Sigmoid colon (tissue), 7 donors: Measurements from ENCODE around the gene SOBP. TPM values are rescaled to one million over a fixed set of nuclear protein-coding genes. Genes with fewer than 3 reads are reported as not detected.
A peak's percentile ranks its signal among the peaks of the same experiment; 100 is the strongest.

Experiments
- DNase-seq: peaks from one replicate; pipeline ENCODE4 v3.0.0-alpha.2; 2019
- H3K27ac ChIP-seq, 4 donors: fragments of 200-600 bp; sonication (generic); one replicate each; pipeline ENCODE4 v1.5.1; 2016 to 2019; ENCODE audit warnings: mild to moderate bottlenecking in 1 of 4
- H3K27me3 ChIP-seq, 3 donors: fragments of 200-600 bp; sonication (generic); one replicate each; pipeline ENCODE4 v1.5.1; 2019; ENCODE audit warnings: mild to moderate bottlenecking in 1 of 3
- H3K36me3 ChIP-seq, 4 donors: fragments of 200-600 bp; sonication (generic); one replicate each; pipeline ENCODE4 v1.5.1; 2016 to 2019
- H3K4me1 ChIP-seq, 4 donors: fragments of 200-600 bp; sonication (generic); one replicate each; pipeline ENCODE4 v1.5.1; 2017 to 2019
- H3K4me3 ChIP-seq, 4 donors: fragments of 200-600 bp; sonication (generic); one replicate each; pipeline ENCODE4 v1.5.1; 2017 to 2019; ENCODE audit warnings: mild to moderate bottlenecking in 2 of 4, moderate library complexity in 1 of 4
- H3K9me3 ChIP-seq, 4 donors: fragments of 200-600 bp in 3 of 4; sonication (generic) in 3 of 4; one replicate each; pipeline versions ENCODE4 v1.5.1 to v1.6.1; 2013 to 2019
- EP300 ChIP-seq, 4 donors: sonication (generic); formaldehyde crosslinking; IDR thresholded peaks; one replicate each; pipeline ENCODE4 v1.6.1; 2017; ENCODE audit warnings: antibody characterized with exemption in 4 of 4
- POLR2A ChIP-seq, 2 donors: fragments of 450-650 bp; IDR thresholded peaks; one replicate each; pipeline ENCODE4 v1.6.1; 2016; ENCODE audit warnings: antibody characterized with exemption in 2 of 2, mild to moderate bottlenecking in 2 of 2, moderate library complexity in 2 of 2
- POLR2AphosphoS5 ChIP-seq, 4 donors: sonication (generic); formaldehyde crosslinking; IDR thresholded peaks; one replicate each; pipeline ENCODE4 v1.6.1; 2017; ENCODE audit warnings: antibody characterized with exemption in 4 of 4
- WGBS, 2 donors: extraction: QIAGEN DNeasy Blood & Tissue Kit; methylation state at CpG; one replicate each; pipeline ENCODE4 v1.1.7; 2013; 5-methylcytosine and 5-hydroxymethylcytosine counted together
- intact Hi-C: fragments of 100-400 bp; cut with DNase I; formaldehyde crosslinking; loops from one replicate; pipeline ENCODE4 v1.15.1; 2023
- polyA plus RNA-seq, 3 donors: library from polyadenylated mRNA; stranded (reverse); fragments of 200-250 nt; gene quantifications; one replicate each; pipeline ENCODE4 v1.2.3, GENCODE V29; 2013
- total RNA-seq, 4 donors: library from RNA; depleted of rRNA; stranded (reverse); fragments of >200 nt; gene quantifications; one replicate each; pipeline ENCODE4 v1.1.0, GENCODE V29; 2016
- TF ChIP-seq, protein P1 (sequence below), 4 experiments: fragments of 450-650 bp in 3 of 4; fragments of 200-600 bp in 1 of 4; IDR thresholded peaks; one replicate each; pipeline ENCODE4 v1.5.1; 2016 to 2019; ENCODE audit warnings: antibody characterized with exemption in 4 of 4, mild to moderate bottlenecking in 3 of 4, moderate library complexity in 2 of 4
- donor health status: healthy with polysubstance abuse.
- donor health status: Bipolar disorder and iron deficiency.
- donor health status: healthy.

The SOBP gene
- total and polyA plus RNA-seq, 7 donors, result 1.2 to 38.5 (median 16.8) TPM

DNA sequence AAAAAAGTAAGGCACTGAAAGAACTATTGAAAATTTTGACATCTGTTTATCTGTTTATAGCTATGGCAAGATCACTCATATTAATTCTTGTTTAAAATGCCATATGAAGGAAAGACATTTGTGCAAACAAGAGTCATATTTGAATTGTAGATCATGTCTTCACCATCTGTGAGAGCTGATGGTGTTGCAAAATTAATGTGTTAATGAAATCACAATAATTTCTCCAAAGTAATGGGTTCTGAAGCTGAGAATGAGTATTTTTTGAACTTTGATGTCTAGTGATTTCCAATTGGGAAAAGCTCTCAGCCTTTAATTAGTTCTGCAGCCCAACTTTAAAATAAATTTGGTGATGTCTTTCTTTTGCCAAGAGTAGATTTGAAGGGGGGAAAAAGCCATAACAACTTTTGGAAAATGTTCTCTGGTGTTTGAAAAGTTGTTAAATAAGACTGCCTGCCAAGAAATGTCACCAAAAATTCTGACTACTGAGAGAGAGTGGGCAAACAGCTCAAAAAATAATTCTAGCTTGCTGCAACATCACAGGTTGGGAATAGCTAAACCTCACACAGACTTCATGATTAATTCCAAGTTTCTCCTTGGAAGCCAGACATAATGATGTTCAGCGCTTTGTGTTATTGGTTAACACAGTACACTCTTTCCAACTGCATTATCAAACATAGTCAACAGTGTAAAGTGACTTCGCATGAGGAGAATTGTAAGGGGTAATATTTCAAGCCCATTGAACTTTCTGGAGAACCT, 142.6 kb downstream of the SOBP start:
- intact Hi-C loops, result no loop called here
- Histone ChIP-seq H3K27ac (no peak overlapping the region), H3K27me3 (peaks cover 0 to 13% (median 9%) of the 10 kb centered on the region in 3 donors), H3K4me1 (peaks cover 0 to 33% (median 27%) of the 10 kb centered on the region in 4 donors), H3K9me3 (no peaks in the 10 kb centered on the region), H3K36me3 (peaks cover 0 to 3% (median 0%) of the 10 kb centered on the region in 4 donors), H3K4me3 (no peak overlapping the region)
- no peak for DNase-seq
- WGBS, 2 donors, result 91 to 92% methylated on average over 2 of the region's 2 CpGs
- TF ChIP-seq, protein P1, sequence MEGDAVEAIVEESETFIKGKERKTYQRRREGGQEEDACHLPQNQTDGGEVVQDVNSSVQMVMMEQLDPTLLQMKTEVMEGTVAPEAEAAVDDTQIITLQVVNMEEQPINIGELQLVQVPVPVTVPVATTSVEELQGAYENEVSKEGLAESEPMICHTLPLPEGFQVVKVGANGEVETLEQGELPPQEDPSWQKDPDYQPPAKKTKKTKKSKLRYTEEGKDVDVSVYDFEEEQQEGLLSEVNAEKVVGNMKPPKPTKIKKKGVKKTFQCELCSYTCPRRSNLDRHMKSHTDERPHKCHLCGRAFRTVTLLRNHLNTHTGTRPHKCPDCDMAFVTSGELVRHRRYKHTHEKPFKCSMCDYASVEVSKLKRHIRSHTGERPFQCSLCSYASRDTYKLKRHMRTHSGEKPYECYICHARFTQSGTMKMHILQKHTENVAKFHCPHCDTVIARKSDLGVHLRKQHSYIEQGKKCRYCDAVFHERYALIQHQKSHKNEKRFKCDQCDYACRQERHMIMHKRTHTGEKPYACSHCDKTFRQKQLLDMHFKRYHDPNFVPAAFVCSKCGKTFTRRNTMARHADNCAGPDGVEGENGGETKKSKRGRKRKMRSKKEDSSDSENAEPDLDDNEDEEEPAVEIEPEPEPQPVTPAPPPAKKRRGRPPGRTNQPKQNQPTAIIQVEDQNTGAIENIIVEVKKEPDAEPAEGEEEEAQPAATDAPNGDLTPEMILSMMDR (IDR thresholded peaks at IDR 0.05), result no peak
- no peak for TF ChIP-seq POLR2AphosphoS5 (IDR thresholded peaks at IDR 0.05)
- no peak for TF ChIP-seq POLR2A (IDR thresholded peaks at IDR 0.05)
- no peak for TF ChIP-seq EP300 (IDR thresholded peaks at IDR 0.05)

DNA sequence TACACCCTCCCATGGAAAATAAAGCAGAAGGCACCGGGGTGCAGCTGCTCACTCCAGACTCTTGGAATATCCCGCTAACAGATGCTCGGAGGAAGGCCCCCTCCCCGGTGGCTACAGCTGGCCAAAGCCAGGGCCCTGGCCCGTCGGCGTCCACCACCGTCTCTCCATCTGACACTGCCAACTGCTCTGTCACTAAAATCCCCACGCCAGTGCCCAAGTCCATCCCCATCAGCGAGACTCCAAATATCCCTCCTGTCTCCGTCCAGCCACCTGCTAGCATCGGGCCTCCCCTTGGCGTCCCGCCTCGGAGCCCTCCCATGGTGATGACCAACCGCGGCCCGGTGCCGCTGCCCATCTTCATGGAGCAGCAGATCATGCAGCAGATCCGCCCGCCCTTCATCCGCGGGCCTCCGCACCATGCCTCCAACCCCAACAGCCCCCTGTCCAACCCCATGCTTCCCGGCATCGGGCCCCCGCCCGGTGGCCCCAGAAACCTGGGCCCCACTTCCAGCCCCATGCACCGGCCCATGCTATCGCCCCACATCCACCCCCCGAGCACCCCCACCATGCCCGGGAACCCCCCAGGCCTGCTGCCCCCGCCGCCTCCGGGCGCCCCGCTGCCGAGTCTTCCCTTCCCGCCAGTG, 143.9 kb downstream of the SOBP start:
- TF ChIP-seq POLR2AphosphoS5 (IDR thresholded peaks at IDR 0.05) (no peak), EP300 (IDR thresholded peaks at IDR 0.05) (no peak), POLR2A (IDR thresholded peaks at IDR 0.05) (no peak)
- TF ChIP-seq, protein P1 (IDR thresholded peaks at IDR 0.05), result no peak
- 51 to 76% methylated on average over 39 of the region's 39 CpGs for WGBS, 2 donors
- intact Hi-C loops, result no loop called here
- Histone ChIP-seq H3K4me3 (no peak overlapping the region), H3K27ac (no peak overlapping the region), H3K4me1 (peaks cover 0 to 22% (median 17%) of the 10 kb centered on the region in 4 donors), H3K27me3 (peaks cover 0 to 13% (median 9%) of the 10 kb centered on the region in 3 donors), H3K36me3 (peaks cover 0 to 3% (median 0%) of the 10 kb centered on the region in 4 donors), H3K9me3 (no peaks in the 10 kb centered on the region)
- no peak for DNase-seq

DNA sequence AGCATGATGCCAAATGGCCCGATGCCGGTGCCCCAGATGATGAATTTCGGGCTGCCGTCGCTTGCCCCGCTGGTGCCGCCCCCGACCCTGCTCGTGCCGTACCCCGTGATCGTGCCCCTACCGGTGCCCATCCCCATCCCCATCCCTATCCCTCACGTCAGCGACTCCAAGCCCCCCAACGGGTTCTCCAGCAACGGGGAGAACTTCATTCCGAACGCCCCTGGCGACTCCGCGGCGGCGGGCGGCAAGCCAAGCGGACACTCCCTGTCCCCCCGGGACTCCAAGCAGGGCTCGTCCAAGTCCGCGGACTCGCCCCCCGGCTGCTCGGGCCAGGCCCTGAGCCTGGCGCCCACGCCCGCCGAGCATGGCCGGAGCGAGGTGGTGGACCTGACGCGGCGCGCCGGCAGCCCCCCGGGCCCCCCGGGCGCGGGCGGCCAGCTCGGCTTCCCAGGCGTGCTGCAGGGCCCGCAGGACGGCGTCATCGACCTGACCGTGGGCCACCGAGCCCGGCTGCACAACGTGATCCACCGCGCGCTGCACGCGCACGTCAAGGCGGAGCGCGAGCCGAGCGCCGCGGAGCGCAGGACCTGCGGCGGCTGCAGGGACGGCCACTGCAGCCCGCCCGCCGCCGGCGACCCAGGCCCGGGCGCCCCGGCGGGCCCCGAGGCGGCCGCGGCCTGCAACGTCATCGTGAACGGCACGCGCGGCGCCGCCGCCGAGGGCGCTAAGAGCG, 144.6 kb downstream of the SOBP start:
- 8 to 21% methylated on average over 101 of the region's 101 CpGs for WGBS, 2 donors
- intact Hi-C loops, result no loop called here
- H3K9me3 ChIP-seq, result no peaks in the 10 kb centered on the region
- peaks cover 0 to 13% (median 9%) of the 10 kb centered on the region in 3 donors for H3K27me3 ChIP-seq
- peak overlapping the region in 3 of 4 donors; percentile 17 to 34 (median 29) for H3K4me3 ChIP-seq
- no peak for DNase-seq
- H3K4me1 ChIP-seq, result peaks cover 0 to 15% (median 10%) of the 10 kb centered on the region in 4 donors
- TF ChIP-seq POLR2A (IDR thresholded peaks at IDR 0.05) (no peak), POLR2AphosphoS5 (IDR thresholded peaks at IDR 0.05) (no peak), EP300 (IDR thresholded peaks at IDR 0.05) (no peak)
- TF ChIP-seq, protein P1 (IDR thresholded peaks at IDR 0.05), result no peak
- H3K27ac ChIP-seq, result no peak overlapping the region
- peaks cover 0 to 3% (median 0%) of the 10 kb centered on the region in 4 donors for H3K36me3 ChIP-seq

DNA sequence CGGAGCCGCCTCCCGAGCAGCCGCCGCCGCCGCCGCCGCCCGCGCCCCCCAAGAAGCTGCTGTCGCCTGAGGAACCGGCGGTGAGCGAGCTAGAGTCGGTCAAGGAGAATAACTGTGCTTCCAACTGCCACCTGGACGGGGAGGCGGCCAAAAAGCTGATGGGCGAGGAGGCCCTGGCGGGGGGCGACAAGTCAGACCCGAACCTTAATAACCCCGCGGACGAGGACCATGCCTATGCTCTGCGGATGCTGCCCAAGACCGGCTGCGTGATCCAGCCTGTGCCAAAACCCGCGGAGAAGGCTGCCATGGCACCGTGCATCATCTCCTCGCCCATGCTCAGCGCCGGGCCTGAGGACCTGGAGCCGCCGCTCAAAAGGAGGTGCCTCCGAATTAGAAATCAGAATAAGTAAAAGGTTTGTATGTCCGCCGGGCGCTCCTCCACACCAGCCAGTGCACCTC, 145.2 kb downstream of the SOBP start:
- H3K27me3 ChIP-seq, result peaks cover 0 to 13% (median 9%) of the 10 kb centered on the region in 3 donors
- no peak overlapping the region for H3K27ac ChIP-seq
- H3K9me3 ChIP-seq, result no peaks in the 10 kb centered on the region
- peak overlapping the region in 1 of 4 donors; percentile 34 for H3K4me3 ChIP-seq
- no peak for DNase-seq
- intact Hi-C loops, result no loop called here
- 51 to 53% methylated on average over 40 of the region's 40 CpGs for WGBS, 2 donors
- peaks cover 0 to 10% (median 4%) of the 10 kb centered on the region in 4 donors for H3K4me1 ChIP-seq
- TF ChIP-seq, protein P1 (IDR thresholded peaks at IDR 0.05), result no peak
- TF ChIP-seq POLR2AphosphoS5 (IDR thresholded peaks at IDR 0.05) (no peak), POLR2A (IDR thresholded peaks at IDR 0.05) (no peak), EP300 (IDR thresholded peaks at IDR 0.05) (no peak)
- H3K36me3 ChIP-seq, result peaks cover 0 to 3% (median 0%) of the 10 kb centered on the region in 4 donors
